Measurements from ENCODE around the gene BRAF. TPM values are rescaled to one million over a fixed set of nuclear protein-coding genes. Genes with fewer than 3 reads are reported as not detected.

The BRAF gene
- total RNA-seq, 1 experiment from 2014 or later, result 29.7 TPM

DNA sequence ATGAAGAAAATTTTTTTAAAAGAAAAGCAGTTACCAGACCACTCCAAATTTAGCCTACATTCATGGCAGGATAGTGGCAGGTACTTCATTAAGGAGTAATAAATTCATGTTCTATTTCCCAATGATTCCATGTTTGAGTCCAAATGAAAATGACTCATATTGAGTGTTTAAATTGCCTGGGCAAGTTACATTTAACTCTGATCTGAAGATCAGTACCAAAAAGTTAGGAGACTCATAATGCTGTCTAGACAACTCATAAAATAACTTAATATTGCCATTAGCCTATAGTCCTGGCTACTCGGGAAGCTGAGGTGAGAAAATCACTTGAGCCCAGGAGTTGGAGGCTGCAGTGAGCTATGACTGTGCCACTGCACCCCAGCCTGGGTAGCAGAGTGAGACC is 13.0 kb downstream of the BRAF start:
- POLR2A ChIA-PET, result no interaction called here
- no peak overlapping the region for H3K9ac ChIP-seq (ENCODE audit: low read length)
- H3K79me2 ChIP-seq (ENCODE audit: insufficient read depth, low read length), result peaks cover 89% of the 10 kb centered on the region
- BruUV-seq (replicated peaks), result no TSS peak
- intact Hi-C loops (cut with micrococcal nuclease), result no loop called here
- H3K27me3 ChIP-seq (ENCODE audit: insufficient read depth, low read length), result no peaks in the 10 kb centered on the region
- no peaks in the 10 kb centered on the region for H3K9me3 ChIP-seq (ENCODE audit: control insufficient read depth in 1 of 2, insufficient read depth in 1 of 2, low read depth in 1 of 2, low read length in 2 of 2)
- H3K9me2 ChIP-seq (ENCODE audit: insufficient read depth), result no peaks in the 10 kb centered on the region
- no peak overlapping the region for H3K4me2 ChIP-seq (ENCODE audit: low read length)
- TF ChIP-seq CBX3 (IDR thresholded peaks at IDR 0.05; ENCODE audit: low read depth) (no peak), EZH2 (IDR thresholded peaks at IDR 0.05) (no peak), SP1 (IDR thresholded peaks at IDR 0.05; ENCODE audit: low read depth) (no peak), ELF1 (IDR thresholded peaks at IDR 0.05; ENCODE audit: borderline replicate concordance, low read depth) (no peak), FOSL1 (IDR thresholded peaks at IDR 0.05; ENCODE audit: low read depth) (no peak), REST (IDR thresholded peaks at IDR 0.05; ENCODE audit: low read depth) (no peak)
- H3K4me1 ChIP-seq (ENCODE audit: control insufficient read depth in 1 of 2, insufficient read depth in 2 of 2, low read length in 2 of 2), result no peaks in the 10 kb centered on the region
- DNase-seq (ENCODE audit: low read depth, low spot score) (no peak), ATAC-seq (no peak)
- no peaks in the 10 kb centered on the region for H3K36me3 ChIP-seq (ENCODE audit: control insufficient read depth in 1 of 2, insufficient read depth in 2 of 2, low read length in 2 of 2)
- RAD21 ChIA-PET (ENCODE audit: low non-redundant PET in 1 of 2, low total read pairs in 2 of 2, uncharacterized antibody in 2 of 2, unreplicated experiment in 2 of 2), result no interaction called here
- H4K20me1 ChIP-seq (ENCODE audit: insufficient read depth), result no peaks in the 10 kb centered on the region
- H3K27ac ChIP-seq (ENCODE audit: low read depth, low read length), result no peak overlapping the region
- H3K4me3 ChIP-seq (replicated peaks in 1 of 2; ENCODE audit: low read depth in 1 of 2, low read length in 2 of 2), result no peak overlapping the region
- CTCF ChIA-PET, result no interaction called here
- H2AFZ ChIP-seq (ENCODE audit: low read depth, low read length, poor library complexity, severe bottlenecking), result no peak overlapping the region

GRCh38 chr7:140909476-140910161 is 15.1 kb downstream of the BRAF start:
- CTCF ChIA-PET, result no interaction called here
- no peak for ATAC-seq
- no peak overlapping the region for H3K27ac ChIP-seq (ENCODE audit: low read depth, low read length)
- BruUV-seq (replicated peaks), result no TSS peak
- H2AFZ ChIP-seq (ENCODE audit: low read depth, low read length, poor library complexity, severe bottlenecking), result no peak overlapping the region
- H4K20me1 ChIP-seq (ENCODE audit: insufficient read depth), result no peaks in the 10 kb centered on the region
- no peaks in the 10 kb centered on the region for H3K9me3 ChIP-seq (ENCODE audit: control insufficient read depth in 1 of 2, insufficient read depth in 1 of 2, low read depth in 1 of 2, low read length in 2 of 2)
- RAD21 ChIA-PET (ENCODE audit: low non-redundant PET in 1 of 2, low total read pairs in 2 of 2, uncharacterized antibody in 2 of 2, unreplicated experiment in 2 of 2), result no interaction called here
- H3K4me1 ChIP-seq (ENCODE audit: control insufficient read depth in 1 of 2, insufficient read depth in 2 of 2, low read length in 2 of 2), result no peaks in the 10 kb centered on the region
- H3K4me2 ChIP-seq (ENCODE audit: low read length), result no peak overlapping the region
- POLR2A ChIA-PET, result no interaction called here
- H3K27me3 ChIP-seq (ENCODE audit: insufficient read depth, low read length), result no peaks in the 10 kb centered on the region
- H3K36me3 ChIP-seq (ENCODE audit: control insufficient read depth in 1 of 2, insufficient read depth in 2 of 2, low read length in 2 of 2), result no peaks in the 10 kb centered on the region
- peaks cover 78% of the 10 kb centered on the region for H3K79me2 ChIP-seq (ENCODE audit: insufficient read depth, low read length)
- intact Hi-C loops (cut with micrococcal nuclease), result no loop called here
- DNase-seq (ENCODE audit: low read depth, low spot score), result no peak
- H3K9ac ChIP-seq (ENCODE audit: low read length), result no peak overlapping the region
- no peak overlapping the region for H3K4me3 ChIP-seq (replicated peaks in 1 of 2; ENCODE audit: low read depth in 1 of 2, low read length in 2 of 2)
- H3K9me2 ChIP-seq (ENCODE audit: insufficient read depth), result no peaks in the 10 kb centered on the region
- TF ChIP-seq EGR1 (IDR thresholded peaks at IDR 0.05; ENCODE audit: low read depth), result no peak
- TF ChIP-seq JUND (IDR thresholded peaks at IDR 0.05), result no peak
- TF ChIP-seq TCF7L2 (IDR thresholded peaks at IDR 0.05; ENCODE audit: borderline replicate concordance, extremely low read depth, insufficient read depth, insufficient read length), result no peak
- no peak for TF ChIP-seq POLR2A (IDR thresholded peaks at IDR 0.05; ENCODE audit: borderline replicate concordance, extremely low read depth, insufficient read depth, insufficient read length)
- no peak for TF ChIP-seq EZH2phosphoT487 (IDR thresholded peaks at IDR 0.05; ENCODE audit: borderline replicate concordance)

All from HCT116 (cell line).